ENCODE results near the gene CHORDC1.
"Not testable (repeated sequence)": the region's sequence is repeated elsewhere in the genome, so short reads cannot be mapped to it uniquely, and the experiment has no call there.

CHORDC1 gene

DNA sequence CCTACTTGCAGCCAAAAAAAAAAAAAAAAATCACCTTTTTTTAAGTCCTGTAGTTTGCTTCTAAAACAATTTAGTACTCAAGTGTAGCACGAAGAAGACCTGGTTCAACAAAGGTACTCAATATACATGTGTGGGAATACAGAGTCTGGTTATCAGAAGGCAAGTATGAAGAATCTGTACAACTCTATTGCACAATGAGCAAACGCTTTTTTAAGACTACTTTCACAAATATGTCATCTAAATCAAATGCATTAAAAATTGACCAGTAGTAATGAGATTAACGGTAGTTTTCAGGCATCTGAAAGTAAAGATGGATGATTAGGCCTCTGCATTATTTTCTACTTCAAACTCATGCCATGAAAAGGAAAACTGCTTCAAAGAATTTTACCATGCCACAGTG lies 9.5 kb downstream of the CHORDC1 start:
- DNase-seq (ENCODE audit: low read depth), result no peak

DNA sequence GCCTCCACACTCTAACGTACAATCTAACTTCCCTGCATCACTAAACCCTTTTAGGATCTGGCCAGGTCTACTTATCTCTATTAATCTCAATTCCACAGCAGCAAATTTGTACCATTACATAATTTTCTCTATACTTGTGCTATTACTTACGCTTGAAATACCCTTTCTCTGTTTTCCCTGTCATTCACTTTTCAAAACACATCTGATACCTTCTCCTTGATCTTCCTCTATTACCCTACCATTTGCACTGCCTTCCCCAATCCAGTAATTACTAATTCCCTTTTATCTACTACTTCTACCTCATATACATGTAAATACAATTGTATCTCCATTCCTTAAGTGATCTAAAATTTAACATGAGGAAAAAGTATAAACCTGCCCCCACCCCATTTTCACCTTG lies 14.0 kb downstream of the CHORDC1 start:
- DNase-seq (ENCODE audit: low read depth), result no peak

DNA sequence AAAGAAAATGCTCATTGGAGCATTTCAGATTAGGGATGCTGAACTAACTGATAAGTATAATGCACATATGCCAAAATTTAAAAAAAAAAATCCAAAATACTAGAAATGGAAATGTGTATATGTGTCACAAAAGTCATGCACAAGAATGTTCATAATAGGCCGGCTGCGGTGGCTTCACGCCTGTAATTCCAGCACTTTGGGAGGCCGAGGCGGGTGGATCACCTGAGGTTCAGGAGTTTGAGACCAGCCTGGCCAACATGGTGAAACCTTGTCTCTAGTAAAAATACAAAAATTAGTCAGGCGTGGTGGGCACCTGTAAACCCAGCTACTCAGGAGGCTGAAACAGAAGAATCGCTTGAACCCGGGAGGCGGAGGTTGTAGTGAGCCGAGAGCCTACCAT lies 14.9 kb downstream of the CHORDC1 start:
- DNase-seq (ENCODE audit: low read depth), result not testable (repeated sequence)

DNA sequence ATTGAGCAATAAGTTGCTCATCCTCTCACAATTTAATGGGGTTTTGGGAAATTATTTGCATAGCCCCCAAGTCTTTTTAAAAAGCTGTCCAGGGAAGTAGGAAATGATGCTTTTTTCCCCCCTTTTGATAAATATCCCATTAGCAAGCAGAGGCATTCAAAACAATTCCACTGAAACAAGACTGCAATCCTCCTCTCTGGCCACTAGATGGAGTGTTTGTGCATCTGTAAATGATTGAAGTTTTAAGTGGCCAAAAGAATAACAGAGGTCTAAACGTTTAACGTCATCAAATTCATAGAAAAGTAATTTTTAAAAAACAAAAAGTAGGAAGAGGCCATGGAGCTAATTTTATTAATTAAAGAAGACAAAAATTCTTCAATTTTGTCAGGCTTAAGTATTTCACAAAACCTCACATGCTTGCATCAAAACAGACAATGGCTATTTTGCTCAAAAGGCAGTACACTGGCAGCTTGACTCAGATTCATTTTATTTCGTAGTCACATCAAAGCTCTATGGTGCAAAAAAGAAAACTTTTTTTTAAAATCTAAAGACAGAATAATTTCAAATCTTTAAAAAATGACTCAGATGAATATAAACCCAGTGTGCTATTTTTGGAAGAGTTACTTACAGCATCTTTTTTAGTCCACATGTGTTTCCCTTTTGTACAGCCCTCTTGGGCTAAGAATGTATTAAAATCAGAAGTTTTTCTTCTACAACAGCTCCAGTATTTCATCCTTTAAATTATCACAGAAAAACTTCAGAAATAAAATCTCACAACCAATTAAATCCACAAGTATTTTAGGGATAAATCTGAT lies 17.8 kb downstream of the CHORDC1 start:
- DNase-seq (ENCODE audit: low read depth), result peak; percentile 65

DNA sequence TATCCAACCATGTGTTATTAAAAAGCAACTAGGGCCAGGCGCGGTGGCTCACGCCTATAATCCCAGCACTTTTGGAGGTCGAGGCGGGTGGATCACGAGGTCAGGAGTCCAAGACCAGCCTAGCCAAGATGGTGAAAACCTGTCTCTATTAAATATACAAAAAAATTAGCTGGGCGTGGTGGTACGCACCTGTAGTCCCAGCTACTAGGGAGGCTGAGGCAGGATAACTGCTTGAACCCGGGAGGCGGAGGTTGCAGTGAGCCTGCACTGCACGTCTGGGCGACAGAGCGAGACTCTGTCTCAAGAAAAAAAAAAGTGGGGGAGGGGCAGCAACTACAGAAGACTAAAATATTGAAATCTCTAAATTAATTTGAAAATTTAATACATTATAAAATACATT lies 18.4 kb downstream of the CHORDC1 start:
- DNase-seq (ENCODE audit: low read depth), result no peak

DNA sequence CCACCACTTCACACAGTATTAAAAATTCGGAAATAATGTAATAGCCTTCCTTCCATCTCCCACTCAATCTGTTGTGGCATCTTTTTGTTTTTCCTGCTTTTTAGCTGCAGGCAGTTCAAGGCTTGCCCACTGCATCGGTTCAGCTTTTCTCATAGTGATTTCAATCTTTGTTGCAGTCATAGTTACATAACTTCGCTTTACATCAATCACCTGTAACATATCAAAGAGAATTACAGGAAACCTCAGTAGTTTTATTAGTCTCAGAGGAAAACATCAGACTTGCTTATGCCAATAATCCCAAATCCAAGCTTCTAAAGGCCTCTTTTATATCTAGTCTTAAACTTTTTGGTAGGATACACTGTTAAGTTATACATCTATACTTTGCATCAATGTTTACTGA lies 20.5 kb downstream of the CHORDC1 start:
- DNase-seq (ENCODE audit: low read depth), result no peak

DNA sequence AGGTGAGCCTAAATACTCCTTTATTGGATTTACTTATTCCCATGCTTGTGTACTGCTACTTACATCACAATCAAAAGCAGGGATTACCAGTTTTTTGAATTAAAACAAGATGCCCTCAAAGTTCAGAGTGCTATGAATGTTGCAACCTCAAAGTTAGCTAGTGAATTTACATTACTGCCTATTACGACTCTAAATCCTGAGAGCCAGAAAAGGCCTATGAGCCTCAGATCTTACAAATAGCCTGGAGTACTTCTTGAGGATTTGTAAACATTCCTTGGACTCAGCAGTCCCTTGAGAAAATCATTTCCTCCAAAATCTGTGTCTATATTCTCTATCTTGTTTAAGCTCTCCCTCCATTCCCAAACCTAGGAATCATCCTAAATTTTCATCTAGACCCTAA lies 25.5 kb downstream of the CHORDC1 start:
- DNase-seq (ENCODE audit: low read depth), result no peak

DNA sequence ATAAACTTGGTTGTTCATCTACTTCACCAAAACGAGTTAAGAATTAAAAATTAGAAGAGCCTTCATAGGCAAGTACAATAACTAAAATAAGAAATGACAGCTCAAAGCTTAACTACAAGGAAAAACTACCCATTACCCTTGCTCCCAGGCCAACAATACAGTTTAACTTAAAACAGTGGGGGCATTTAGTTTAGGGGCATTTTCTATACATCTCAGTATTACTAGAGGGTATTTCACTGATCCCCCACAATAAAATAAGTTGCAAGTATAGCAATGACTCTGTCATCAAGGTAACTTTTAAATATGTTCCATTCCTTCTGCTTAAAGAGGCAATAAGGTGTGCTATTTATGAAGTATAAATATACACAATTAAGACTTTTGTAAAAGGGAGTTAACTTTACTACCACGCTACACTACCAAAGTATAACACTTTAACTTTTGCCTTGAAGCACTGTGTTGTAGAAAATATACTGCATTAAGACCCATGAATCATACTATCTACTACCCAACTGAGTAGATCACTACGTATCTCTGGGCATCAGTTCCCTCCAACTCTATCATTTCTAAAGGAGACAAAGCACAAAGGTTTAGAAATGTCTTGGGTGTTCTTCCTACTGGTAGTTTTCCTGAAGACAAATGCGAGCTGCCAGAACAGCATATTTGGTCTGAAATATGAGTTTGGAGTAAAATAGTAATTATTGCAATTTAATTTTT lies 29.8 kb downstream of the CHORDC1 start:
- DNase-seq (ENCODE audit: low read depth), result no peak

DNA sequence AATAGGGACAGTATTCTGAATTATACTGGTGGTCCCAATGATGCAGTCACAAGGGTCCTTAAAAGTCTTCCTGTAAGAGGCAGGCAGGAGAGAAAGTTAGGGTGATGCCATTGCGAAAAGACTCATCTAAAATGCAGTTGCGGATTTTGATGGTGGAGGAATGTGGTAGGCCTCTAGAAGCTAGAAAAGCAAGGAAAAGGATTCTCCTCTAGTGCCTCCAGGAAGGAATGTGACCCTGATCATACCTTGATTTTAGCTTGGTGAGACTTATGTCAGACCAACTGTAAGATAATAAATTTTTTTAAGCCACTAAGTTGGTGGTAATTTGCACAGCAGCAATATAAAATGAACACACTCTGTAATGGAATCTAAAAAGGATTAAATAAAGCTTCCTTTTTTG lies 33.8 kb downstream of the CHORDC1 start:
- DNase-seq (ENCODE audit: low read depth), result no peak

DNA sequence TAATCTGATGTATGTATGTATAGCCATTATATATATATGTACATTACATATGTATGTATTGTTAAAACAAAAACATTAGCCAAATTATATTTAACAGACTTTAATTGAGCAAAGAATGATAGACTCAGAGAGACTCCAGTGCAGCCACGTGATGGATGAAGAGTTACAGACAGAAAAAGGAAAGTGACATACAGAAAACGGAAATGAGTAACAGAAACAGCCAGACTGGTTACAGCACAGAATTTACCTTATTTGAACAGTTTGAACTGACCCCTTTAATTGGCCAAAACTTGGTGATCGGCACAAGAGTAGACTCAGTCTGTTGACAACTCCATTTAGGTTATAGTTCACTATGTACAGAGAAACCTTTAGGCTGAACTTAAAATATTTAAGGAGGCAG lies 35.0 kb downstream of the CHORDC1 start:
- DNase-seq (ENCODE audit: low read depth), result no peak

DNA sequence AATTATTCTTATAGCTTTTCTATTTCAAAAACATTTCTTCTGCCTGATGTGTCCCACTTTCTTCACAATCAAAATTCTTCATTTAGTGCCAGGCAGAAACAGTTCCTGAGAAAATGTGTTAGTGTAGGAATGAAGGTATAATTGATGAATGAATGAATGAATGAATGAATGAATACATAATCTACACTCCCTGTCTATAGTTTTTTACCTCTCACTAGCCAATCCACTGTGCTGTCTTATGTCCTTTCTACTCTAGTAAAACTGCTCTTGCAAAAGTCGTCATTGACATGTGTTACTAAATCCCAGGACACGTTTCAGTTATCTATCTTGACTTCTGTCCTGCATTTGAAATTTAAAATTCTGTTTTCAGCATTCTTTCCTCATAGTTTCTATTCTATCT lies 42.9 kb downstream of the CHORDC1 start:
- DNase-seq (ENCODE audit: low read depth), result no peak

DNA sequence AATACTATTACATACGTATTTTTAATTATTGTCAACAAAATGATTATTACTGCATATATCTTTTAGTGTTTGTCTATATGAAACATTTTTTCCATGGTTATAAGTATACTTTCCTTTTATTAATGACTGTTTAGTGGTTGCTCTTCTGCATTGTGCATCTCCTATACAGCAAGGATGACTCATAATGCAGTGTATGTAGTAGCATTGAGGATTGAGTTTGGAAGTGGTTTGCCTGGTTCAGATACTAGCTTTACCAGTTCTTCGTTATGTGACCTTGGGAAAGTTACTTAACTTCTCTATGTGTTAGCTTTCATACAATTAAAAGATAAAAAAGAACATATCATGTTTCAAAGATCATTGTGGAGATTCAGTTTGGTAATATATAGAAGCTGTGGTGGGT lies 44.1 kb downstream of the CHORDC1 start:
- DNase-seq (ENCODE audit: low read depth), result peak; percentile 4

DNA sequence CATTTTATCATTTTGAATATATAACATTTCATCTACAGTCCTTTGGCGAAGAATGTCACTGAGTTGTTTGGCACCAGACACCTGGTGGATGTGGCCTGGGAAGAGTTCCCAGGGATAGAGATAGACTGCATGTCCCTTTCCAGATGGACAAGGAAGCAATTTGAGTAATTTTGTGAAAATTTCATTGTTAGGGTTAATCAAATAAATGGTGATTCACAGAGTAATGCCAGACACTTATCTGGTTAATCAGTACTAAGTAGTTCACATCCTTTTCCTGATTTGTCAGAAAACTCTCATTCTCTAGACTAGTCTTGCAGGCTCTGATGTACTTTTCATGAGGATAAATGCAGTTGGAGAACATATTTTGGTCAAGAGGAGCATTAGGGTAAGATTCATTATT lies 46.8 kb downstream of the CHORDC1 start:
- no peak for DNase-seq (ENCODE audit: low read depth)

DNA sequence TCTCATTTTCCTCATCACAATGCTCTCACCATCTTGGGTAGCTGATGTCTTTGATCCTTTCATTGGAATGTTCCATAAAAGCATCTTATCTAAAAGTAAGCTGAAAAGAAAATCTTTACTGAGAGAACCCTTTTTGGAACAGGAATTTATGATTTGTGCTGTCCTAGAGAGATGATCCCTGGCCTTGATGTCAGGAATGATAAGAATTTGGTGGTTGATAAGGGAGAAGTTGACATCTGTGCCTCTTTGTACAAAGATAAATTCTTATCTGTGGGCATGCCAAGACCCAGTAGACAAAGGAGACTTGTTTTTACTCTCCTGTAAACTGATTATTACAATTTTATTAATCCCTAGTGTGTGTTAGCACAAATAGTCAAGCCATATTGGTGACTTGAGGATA lies 51.5 kb downstream of the CHORDC1 start:
- no peak for DNase-seq (ENCODE audit: low read depth)

DNA sequence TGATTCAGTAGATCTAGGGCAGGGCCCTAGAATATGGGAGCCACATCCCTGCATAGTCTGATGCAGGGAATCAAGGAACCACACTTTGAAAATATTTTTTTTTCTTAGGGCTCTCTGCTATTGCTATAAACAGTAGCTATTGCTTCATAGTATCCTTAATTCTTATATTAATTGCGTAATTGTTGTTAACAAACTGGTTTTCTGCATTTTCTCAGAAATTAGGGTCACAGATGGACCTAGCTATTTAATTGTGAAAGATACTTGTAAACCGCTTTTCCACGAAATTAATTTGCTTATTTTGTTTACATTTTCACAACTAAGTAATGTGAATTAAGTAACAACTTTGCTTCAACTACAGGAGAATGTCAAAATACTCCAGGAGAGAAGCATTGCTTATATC lies 54.3 kb downstream of the CHORDC1 start:
- no peak for DNase-seq (ENCODE audit: low read depth)

DNA sequence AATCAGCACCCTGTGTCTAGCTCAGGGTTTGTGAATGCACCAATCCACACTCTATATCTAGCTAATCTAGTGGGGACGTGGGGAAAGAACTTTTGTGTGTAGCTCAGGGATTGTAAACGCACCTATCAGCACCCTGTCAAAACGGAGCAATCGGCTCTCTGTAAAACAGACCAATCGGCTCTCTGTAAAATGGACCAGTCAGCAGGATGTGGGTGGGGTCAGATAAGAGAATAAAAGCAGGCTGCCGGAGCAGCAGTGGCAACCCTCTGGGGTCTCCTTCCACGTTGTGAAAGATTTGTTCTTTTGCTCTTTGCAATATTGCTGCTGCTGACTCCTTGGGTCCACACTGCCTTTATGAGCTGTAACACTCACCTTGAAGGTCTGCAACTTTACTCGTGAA lies 55.1 kb downstream of the CHORDC1 start:
- DNase-seq (ENCODE audit: low read depth), result not testable (repeated sequence)

DNA sequence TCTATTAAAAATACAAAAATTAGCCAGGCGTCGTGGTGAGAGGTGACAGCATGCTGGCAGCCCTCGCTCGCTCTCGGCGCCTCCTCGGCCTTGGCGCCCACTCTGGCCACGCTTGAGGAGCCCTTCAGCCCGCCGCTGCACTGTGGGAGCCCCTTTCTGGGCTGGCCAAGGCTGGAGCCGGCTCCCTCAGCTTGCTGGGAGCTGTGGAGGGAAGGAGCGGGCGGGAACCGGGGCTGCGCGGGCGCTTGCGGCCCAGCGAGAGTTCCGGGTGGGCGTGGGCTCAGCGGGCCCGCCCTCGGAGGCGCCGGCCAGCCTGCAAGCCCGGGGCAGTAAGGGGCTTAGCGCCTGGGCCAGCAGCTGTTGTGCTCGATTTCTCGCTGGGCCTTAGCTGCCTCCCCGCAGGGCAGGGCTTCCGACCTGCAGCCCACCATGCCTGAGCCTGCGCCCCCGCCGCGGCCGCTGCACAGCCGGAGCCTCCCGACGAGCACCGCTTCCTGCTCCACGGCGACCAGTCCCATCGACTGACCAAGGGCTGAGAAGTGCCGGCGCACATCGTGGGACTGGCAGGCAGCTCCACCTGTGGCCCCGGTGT lies 55.8 kb downstream of the CHORDC1 start:
- not testable (repeated sequence) for DNase-seq (ENCODE audit: low read depth)

All from ELR (cell line).